HEK293T (cell line): Measurements from ENCODE around the gene ABCA5.
"Not testable (repeated sequence)": the region's sequence is repeated elsewhere in the genome, so short reads cannot be mapped to it uniquely, and the experiment has no call there.

Experiments used
- BHLHE40 ChIP-seq: fragments of 450-650 bp; IDR thresholded peaks from 2 replicates; pipeline ENCODE4 v1.6.1; 2016; ENCODE audit warnings: mild to moderate bottlenecking, moderate library complexity, borderline replicate concordance
- CTBP1 ChIP-seq: fragments of 450-650 bp; IDR thresholded peaks from 2 replicates; pipeline ENCODE4 v1.6.1; 2016; ENCODE audit warnings: borderline replicate concordance
- FOXA1 ChIP-seq: fragments of 450-650 bp; IDR thresholded peaks from 2 replicates; pipeline ENCODE4 v1.6.1; 2016; ENCODE audit warnings: mild to moderate bottlenecking
- FOXK2 ChIP-seq: fragments of 450-650 bp; IDR thresholded peaks from 2 replicates; pipeline ENCODE4 v1.6.1; 2016; ENCODE audit warnings: mild to moderate bottlenecking
- FOXM1 ChIP-seq: fragments of 450-650 bp; IDR thresholded peaks from 2 replicates; pipeline ENCODE4 v1.6.1; 2017; ENCODE audit warnings: mild to moderate bottlenecking, borderline replicate concordance
- HDGF ChIP-seq: fragments of 450-650 bp; IDR thresholded peaks from 2 replicates; pipeline ENCODE4 v1.6.1; 2017; ENCODE audit warnings: antibody characterized with exemption, borderline replicate concordance
- L3MBTL2 ChIP-seq: fragments of 450-650 bp; conservative IDR thresholded peaks from 2 replicates; pipeline ENCODE4 v1.6.1; 2016; ENCODE audit warnings: mild to moderate bottlenecking
- NFRKB ChIP-seq: fragments of 450-650 bp; IDR thresholded peaks from 2 replicates; pipeline ENCODE4 v1.6.1; 2016; ENCODE audit warnings: mild to moderate bottlenecking, moderate library complexity
- SP1 ChIP-seq: fragments of 450-650 bp; IDR thresholded peaks from 2 replicates; pipeline ENCODE4 v1.6.1; 2017
- TARDBP ChIP-seq: fragments of 450-650 bp; IDR thresholded peaks from 2 replicates; pipeline ENCODE4 v1.6.1; 2016
- ZNF384 ChIP-seq: fragments of 450-650 bp; IDR thresholded peaks from 2 replicates; pipeline ENCODE4 v1.6.1; 2016

DNA sequence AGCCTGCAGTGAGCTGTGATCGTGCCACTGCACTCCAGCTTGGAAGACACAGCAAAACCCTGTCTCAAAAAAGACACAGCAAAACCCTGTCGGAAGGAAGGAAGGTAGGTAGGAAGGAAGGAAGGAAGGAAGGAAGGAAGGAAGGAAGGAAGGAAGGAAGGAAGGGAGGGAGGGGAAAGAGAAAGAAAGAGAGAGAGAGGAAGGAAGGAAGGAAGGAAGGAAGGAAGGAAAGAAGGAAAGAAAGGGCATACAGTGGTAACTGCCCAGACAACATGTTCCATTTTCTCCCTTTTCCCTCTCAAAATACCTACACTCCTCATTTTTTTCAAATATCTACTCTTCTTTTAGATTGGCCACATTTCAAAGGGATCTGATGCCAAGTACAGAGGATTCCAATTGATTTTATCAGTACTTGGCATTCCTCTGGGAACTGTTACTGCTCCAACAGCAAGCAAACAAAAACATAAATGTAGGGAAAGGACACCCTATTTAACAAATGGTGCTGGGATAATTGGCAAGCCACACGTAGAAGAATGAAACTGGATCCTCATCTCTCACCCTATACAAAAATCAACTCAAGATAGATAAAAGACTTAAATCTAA is 28.7 kb downstream of the ABCA5 start:
- TF ChIP-seq FOXM1, NFRKB, ZNF384, CTBP1, FOXA1, BHLHE40, HDGF, TARDBP, L3MBTL2, SP1, FOXK2: not testable (repeated sequence)
